Breast epithelium (tissue), 3 donors: ENCODE data around the gene MROH7.

ENCODE experiments used
- POLR2A ChIP-seq: fragments of 450-650 bp; IDR thresholded peaks from one replicate; pipeline ENCODE4 v1.6.1; 2016; ENCODE audit warnings: antibody characterized with exemption, mild to moderate bottlenecking, moderate library complexity
- TF ChIP-seq, protein P1 (sequence below), 3 donors: fragments of 450-650 bp; IDR thresholded peaks; one replicate each; pipeline ENCODE4 v1.5.1; 2016 to 2017; ENCODE audit warnings: antibody characterized with exemption in 3 of 3, mild to moderate bottlenecking in 3 of 3, moderate library complexity in 3 of 3

DNA sequence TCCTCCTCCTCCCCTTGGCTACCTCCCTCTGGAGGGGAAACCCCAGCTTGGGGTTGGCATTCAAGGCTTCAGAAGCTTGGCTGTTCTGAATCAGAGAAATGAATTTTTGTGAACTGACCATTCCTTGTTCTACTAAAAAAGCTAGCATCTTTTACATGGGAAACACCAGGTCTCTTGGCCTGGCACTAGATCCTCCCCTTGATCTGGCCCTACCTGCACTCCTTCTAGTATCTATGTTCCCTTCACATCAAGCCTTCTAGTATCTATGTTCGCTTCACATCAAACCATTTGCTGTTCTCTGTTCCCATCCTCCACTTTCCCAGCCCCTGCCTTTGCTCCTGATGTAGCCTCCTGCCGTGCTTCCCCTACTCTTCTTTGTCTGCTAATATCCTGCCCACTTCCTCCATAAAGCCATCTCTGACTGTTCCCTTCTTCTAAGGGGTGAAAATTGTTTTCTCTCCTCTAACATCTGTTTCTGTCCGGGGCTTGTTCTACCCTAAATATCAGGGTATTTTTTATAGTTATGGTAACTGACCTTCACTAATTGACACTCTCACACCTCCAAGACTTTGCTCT, 44.0 kb upstream of the MROH7 start:
- TF ChIP-seq, protein P1, sequence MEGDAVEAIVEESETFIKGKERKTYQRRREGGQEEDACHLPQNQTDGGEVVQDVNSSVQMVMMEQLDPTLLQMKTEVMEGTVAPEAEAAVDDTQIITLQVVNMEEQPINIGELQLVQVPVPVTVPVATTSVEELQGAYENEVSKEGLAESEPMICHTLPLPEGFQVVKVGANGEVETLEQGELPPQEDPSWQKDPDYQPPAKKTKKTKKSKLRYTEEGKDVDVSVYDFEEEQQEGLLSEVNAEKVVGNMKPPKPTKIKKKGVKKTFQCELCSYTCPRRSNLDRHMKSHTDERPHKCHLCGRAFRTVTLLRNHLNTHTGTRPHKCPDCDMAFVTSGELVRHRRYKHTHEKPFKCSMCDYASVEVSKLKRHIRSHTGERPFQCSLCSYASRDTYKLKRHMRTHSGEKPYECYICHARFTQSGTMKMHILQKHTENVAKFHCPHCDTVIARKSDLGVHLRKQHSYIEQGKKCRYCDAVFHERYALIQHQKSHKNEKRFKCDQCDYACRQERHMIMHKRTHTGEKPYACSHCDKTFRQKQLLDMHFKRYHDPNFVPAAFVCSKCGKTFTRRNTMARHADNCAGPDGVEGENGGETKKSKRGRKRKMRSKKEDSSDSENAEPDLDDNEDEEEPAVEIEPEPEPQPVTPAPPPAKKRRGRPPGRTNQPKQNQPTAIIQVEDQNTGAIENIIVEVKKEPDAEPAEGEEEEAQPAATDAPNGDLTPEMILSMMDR (IDR thresholded peaks at IDR 0.05), result no peak
- TF ChIP-seq POLR2A, result no peak
